Measurements from ENCODE around the gene APBA3. TPM values are rescaled to one million over a fixed set of nuclear protein-coding genes. Genes with fewer than 3 reads are reported as not detected.

Gene APBA3
- total RNA-seq, 4 donors from 2014 or later = 12.9 to 26.5 (median 22.7) TPM

DNA sequence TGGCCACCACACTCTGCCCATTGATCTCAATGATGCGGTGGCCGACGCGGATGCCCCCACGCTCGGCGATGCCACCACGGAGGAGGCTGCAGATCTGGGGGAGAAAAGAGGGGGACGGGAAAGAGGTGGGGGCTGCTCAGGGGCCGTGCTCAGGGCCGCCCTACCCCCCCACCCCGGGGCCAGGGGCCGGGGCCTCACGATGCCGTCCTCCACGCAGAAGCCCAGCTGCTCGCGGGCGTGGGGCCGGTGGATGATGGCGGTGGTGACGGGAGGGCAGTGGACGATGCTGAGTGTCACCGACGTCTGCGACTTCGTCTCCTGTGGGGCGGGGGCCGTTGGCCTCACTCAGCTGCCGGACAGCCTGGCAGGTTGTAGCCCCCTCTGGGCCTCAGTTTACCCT, 10.3 kb downstream of the APBA3 start:
- intact Hi-C loops (cut with DNase I) = no loop called here

DNA sequence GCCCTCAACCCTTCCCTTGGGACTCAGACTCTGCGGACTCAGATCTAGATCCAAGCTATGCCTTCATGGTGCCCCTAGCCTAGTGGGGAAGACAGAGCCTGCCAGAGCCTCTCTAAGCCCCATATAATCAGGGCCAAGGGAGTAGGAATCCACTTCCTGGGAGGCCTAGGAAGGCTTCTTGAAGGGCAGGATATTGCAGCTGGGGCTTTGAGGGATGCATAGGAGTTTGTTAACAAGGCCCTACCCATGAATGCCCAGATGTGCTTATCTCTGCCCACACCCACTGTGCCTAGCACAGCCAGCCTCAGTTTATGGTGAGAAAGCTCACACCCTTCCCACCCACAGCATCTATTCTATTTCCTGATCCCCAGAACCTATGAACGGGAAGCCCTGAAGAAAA, 11.3 kb downstream of the APBA3 start:
- Histone ChIP-seq H3K4me3 (no peak overlapping the region), H3K36me3 (peaks cover 18 to 54% (median 22%) of the 10 kb centered on the region in 3 donors), H3K27ac (no peak overlapping the region), H3K27me3 (peaks cover 0 to 6% (median 0%) of the 10 kb centered on the region in 4 donors), H3K9me3 (no peaks in the 10 kb centered on the region), H3K4me1 (no peaks in the 10 kb centered on the region)
- DNase-seq = no peak
- WGBS, 2 donors = 95 to 100% methylated on average over 2 of the region's 2 CpGs
- no peak for TF ChIP-seq POLR2A (IDR thresholded peaks at IDR 0.05)
- TF ChIP-seq, protein P1, sequence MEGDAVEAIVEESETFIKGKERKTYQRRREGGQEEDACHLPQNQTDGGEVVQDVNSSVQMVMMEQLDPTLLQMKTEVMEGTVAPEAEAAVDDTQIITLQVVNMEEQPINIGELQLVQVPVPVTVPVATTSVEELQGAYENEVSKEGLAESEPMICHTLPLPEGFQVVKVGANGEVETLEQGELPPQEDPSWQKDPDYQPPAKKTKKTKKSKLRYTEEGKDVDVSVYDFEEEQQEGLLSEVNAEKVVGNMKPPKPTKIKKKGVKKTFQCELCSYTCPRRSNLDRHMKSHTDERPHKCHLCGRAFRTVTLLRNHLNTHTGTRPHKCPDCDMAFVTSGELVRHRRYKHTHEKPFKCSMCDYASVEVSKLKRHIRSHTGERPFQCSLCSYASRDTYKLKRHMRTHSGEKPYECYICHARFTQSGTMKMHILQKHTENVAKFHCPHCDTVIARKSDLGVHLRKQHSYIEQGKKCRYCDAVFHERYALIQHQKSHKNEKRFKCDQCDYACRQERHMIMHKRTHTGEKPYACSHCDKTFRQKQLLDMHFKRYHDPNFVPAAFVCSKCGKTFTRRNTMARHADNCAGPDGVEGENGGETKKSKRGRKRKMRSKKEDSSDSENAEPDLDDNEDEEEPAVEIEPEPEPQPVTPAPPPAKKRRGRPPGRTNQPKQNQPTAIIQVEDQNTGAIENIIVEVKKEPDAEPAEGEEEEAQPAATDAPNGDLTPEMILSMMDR (IDR thresholded peaks at IDR 0.05) = no peak
- intact Hi-C loops (cut with DNase I) = no loop called here

More for the DNA sequence above, 10.3 kb downstream of the APBA3 start:
- TF ChIP-seq, protein P1 (IDR thresholded peaks at IDR 0.05) = no peak
- TF ChIP-seq POLR2A (IDR thresholded peaks at IDR 0.05) = no peak
- DNase-seq = no peak
- Histone ChIP-seq H3K36me3 (peaks cover 20 to 54% (median 22%) of the 10 kb centered on the region in 3 donors), H3K4me1 (no peaks in the 10 kb centered on the region), H3K27ac (no peak overlapping the region), H3K9me3 (no peaks in the 10 kb centered on the region), H3K27me3 (peaks cover 0 to 6% (median 0%) of the 10 kb centered on the region in 4 donors), H3K4me3 (no peak overlapping the region)
- WGBS, 2 donors = 92 to 96% methylated on average over 8 to 11 of the region's 30 CpGs

DNA sequence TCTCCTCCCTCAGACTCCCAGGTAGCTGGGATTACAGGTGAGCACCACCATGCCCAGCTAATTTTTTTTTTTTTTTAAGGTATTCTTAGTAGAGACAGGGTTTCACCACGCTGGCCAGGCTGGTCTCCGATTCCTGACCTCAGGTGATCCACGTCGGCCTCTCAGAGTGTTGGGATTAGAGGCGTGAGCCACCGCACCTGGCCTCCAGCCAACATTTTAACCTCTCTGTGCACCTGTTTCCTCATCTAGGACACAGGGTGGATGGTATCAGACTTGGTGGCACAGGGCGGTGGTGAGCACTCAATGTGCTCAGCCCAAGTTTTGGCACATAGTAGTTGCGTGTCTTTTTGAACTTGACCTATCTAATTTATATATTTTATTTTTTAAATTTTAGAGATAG, 12.5 kb downstream of the APBA3 start:
- TF ChIP-seq POLR2A (IDR thresholded peaks at IDR 0.05) = no peak
- TF ChIP-seq, protein P1 (IDR thresholded peaks at IDR 0.05) = no peak
- Histone ChIP-seq H3K4me3 (no peak overlapping the region), H3K27ac (no peak overlapping the region), H3K4me1 (no peaks in the 10 kb centered on the region), H3K9me3 (no peaks in the 10 kb centered on the region), H3K36me3 (peaks cover 18 to 49% (median 22%) of the 10 kb centered on the region in 3 donors), H3K27me3 (peaks cover 0 to 6% (median 0%) of the 10 kb centered on the region in 4 donors)
- intact Hi-C loops (cut with DNase I) = no loop called here
- no peak for DNase-seq
- 65 to 87% methylated on average over 8 of the region's 8 CpGs for WGBS, 2 donors

DNA sequence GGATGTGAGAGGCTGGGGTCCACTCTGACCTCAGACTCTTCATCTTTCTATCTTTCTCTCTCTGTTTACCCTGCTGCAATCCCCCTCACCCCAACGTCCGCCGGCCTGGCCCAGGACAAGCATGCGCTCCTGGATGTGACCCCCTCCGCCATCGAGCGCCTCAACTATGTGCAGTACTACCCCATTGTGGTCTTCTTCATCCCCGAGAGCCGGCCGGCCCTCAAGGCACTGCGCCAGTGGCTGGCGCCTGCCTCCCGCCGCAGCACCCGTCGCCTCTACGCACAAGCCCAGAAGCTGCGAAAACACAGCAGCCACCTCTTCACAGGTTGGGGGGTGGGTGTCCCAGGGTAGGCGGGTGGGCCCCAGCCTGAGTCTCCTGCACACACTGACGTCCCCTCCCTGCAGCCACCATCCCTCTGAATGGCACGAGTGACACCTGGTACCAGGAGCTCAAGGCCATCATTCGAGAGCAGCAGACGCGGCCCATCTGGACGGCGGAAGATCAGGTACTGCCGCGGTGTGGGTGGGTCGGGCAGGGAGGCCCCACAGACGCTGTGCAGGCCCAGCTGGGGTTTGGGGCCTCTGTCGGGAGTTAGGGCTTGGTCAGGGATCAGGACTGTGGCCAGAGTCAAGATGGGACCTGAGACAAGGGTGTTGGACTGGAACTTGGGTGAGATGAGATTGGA, 15.0 kb downstream of the APBA3 start:
- DNase-seq = no peak
- 65 to 71% methylated on average over 19 to 20 of the region's 31 CpGs for WGBS, 2 donors
- no peak for TF ChIP-seq POLR2A (IDR thresholded peaks at IDR 0.05)
- TF ChIP-seq, protein P1 (IDR thresholded peaks at IDR 0.05) = no peak
- peaks cover 0 to 6% (median 0%) of the 10 kb centered on the region in 4 donors for H3K27me3 ChIP-seq
- H3K27ac ChIP-seq = no peak overlapping the region
- H3K9me3 ChIP-seq = no peaks in the 10 kb centered on the region
- no peak overlapping the region for H3K4me3 ChIP-seq
- intact Hi-C loops (cut with DNase I) = no loop called here
- H3K36me3 ChIP-seq = peaks cover 9 to 24% (median 16%) of the 10 kb centered on the region in 3 donors
- H3K4me1 ChIP-seq = no peaks in the 10 kb centered on the region

DNA sequence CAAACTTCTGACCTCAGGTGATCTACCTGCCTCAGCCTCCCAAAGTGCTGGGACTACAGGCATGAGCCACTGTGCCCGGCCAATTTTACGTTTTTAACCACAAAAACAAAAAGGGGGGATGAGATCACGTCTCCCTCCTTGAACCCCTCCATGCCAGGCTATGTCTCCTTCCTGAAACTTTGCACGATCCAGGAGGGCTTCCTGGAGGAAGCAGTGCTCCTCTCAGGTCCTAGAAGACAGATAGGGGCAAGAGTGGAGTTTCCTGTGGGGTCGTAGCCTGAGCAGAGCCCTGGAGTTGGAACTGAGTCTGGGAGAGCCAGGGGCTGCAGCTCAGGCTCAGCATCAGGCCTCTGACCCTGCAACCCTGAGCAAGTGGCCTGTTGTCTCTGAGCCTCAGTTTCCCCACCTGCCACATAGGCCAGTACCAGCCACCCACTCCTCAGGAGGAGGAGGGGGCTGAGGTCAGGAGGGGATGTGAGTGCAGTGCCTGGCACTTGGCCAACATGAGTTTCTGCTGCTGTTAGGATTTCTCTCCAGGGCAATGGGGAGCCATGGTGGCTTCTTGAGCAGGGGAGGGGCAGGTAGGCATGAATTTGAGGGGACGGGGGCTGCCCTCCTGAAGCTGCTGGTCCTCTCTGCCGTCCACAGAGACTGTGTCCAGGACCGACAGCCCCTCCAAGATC, 16.0 kb downstream of the APBA3 start:
- H3K9me3 ChIP-seq = no peaks in the 10 kb centered on the region
- H3K27me3 ChIP-seq = peaks cover 0 to 6% (median 0%) of the 10 kb centered on the region in 4 donors
- H3K27ac ChIP-seq = no peak overlapping the region
- TF ChIP-seq, protein P1 (IDR thresholded peaks at IDR 0.05) = no peak
- no peak for TF ChIP-seq POLR2A (IDR thresholded peaks at IDR 0.05)
- 60 to 80% methylated on average over 1 to 6 of the region's 8 CpGs for WGBS, 2 donors
- intact Hi-C loops (cut with DNase I) = no loop called here
- no peak for DNase-seq
- H3K4me1 ChIP-seq = no peaks in the 10 kb centered on the region
- no peak overlapping the region for H3K4me3 ChIP-seq
- peaks cover 7 to 14% (median 8%) of the 10 kb centered on the region in 3 donors for H3K36me3 ChIP-seq
